DND-41 (cell line): ENCODE data around the gene HERC5.

Experiments
- CTCF ChIP-seq: IDR thresholded peaks from 2 replicates; pipeline ENCODE4 v1.5.1; 2012; ENCODE audit warnings: borderline replicate concordance, low read length, moderate library complexity, mild to moderate bottlenecking; ENCODE audit not compliant: poor library complexity, severe bottlenecking; ENCODE audit errors: extremely low read depth
- EZH2 ChIP-seq: IDR thresholded peaks from 3 replicates; pipeline ENCODE4 v1.6.1; 2012; ENCODE audit warnings: borderline replicate concordance, low read depth, mild to moderate bottlenecking, moderate library complexity, low read length, inconsistent platforms; ENCODE audit not compliant: severe bottlenecking

- no peak for TF ChIP-seq CTCF
- TF ChIP-seq EZH2, result no peak
Observed at GRCh38 chr4:88439161-88439760, 17.7 kb upstream of the HERC5 start.
